ENCODE measurements around the gene GLT6D1.
"Not testable (repeated sequence)": the region's sequence is repeated elsewhere in the genome, so short reads cannot be mapped to it uniquely, and the experiment has no call there.

The GLT6D1 gene, protein sequence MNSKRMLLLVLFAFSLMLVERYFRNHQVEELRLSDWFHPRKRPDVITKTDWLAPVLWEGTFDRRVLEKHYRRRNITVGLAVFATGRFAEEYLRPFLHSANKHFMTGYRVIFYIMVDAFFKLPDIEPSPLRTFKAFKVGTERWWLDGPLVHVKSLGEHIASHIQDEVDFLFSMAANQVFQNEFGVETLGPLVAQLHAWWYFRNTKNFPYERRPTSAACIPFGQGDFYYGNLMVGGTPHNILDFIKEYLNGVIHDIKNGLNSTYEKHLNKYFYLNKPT

DNA sequence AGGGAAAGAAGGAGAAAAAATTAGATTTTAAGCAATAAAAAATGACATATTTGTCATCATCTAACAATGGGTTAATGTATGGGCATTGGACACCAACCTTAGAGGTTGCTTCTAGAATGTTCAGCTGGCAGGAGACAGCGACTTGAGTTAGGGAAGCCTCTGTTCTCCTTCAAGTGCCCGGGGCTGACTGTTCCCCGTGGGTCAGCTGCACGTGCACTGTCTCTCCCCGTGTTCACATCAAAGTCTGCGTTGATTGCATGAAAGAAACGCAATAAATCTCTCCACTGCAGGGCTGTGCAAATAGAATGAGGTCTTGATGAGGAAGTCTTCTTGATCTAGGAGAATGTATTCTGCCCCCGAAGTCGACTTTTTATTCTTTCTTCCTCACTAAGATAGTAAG lies at the start of gene GLT6D1:
TSS of gene GLT6D1 (minus strand) at position 345 of the 400 bp plus-strand sequence. CDS start 353 bp downstream, outside the sequence.
- no peak for DNase-seq (ENCODE audit: low read depth in 2 of 2)

DNA sequence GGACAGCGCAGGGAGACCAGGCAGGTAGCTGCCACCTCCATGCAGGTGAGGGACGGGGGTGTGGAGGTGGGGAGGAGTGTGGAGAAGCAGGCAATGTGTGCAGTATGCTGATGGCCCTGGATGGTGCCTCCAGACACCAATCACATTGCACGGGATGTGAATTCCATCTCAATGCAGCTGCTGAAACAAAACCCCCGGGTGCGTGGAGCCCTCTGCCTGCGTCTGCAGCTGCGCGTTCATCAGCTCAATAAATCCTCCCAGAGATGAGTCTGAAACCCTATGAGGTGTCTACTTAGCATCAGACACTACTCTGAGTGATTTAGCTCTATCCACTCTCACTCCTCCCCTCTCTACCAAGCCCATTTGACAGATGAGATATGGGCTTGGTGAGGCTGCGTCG lies 49.7 kb upstream of the GLT6D1 start:
- DNase-seq (ENCODE audit: low read depth in 2 of 2), result no peak

DNA sequence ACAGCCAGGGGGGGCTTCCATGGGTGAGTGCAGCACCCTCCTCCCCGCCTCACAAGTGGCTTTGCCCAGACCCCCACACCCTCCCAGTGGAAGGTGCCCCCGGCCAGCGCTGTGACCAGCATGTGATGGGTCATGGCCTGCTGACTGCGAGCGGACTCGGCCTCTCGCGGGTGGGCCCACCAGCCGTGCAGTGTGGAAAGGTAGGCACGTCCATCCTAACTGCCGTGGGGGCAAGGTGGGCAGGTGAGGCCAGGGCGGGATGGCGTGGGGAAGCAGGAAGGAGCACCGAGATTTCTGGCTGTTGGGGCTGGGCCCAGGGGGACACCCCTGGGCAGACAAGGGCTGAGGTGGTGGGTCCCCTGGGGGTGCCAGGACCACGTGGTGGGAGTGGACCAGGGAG lies 47.9 kb upstream of the GLT6D1 start:
- no peak for DNase-seq (ENCODE audit: low read depth in 2 of 2)

- no peak for DNase-seq (ENCODE audit: low read depth in 2 of 2)
Measured at GRCh38 chr9:135684691-135685090, 45.4 kb upstream of the GLT6D1 start.

- DNase-seq (ENCODE audit: low read depth in 2 of 2), result no peak
Measured at GRCh38 chr9:135683401-135684034, 44.2 kb upstream of the GLT6D1 start.

GRCh38 chr9:135681161-135681560 lies 41.8 kb upstream of the GLT6D1 start:
- DNase-seq (ENCODE audit: low read depth in 2 of 2), result no peak

DNA sequence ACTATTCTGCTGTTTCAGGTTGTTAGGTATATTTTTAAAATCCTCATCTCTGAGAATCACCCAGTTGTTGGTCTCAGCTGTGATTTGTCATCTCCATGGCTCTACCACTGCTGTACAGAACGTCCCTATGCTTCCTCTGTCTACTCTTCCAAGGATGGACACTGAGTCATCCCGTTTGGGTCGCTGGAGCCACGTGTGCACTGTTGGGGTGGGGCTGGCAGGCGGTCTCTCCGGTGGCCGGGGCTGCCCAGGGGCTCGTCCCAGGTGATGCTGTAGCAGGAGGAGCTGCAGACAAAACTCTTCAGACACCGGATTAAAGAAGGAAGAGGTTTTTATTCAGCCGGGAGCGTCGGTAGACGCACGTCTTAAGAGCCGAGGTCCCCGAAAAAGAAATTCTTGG lies 40.7 kb upstream of the GLT6D1 start:
- DNase-seq (ENCODE audit: low read depth in 2 of 2), result no peak

GRCh38 chr9:135678236-135679017 lies 39.1 kb upstream of the GLT6D1 start:
- DNase-seq (ENCODE audit: low read depth in 2 of 2), result no peak

GRCh38 chr9:135677641-135678168 lies 38.4 kb upstream of the GLT6D1 start:
- no peak for DNase-seq (ENCODE audit: low read depth in 2 of 2)

GRCh38 chr9:135676891-135677290 lies 37.6 kb upstream of the GLT6D1 start:
- DNase-seq (ENCODE audit: low read depth in 2 of 2), result no peak

GRCh38 chr9:135674977-135675376 lies 35.6 kb upstream of the GLT6D1 start:
- DNase-seq (ENCODE audit: low read depth in 2 of 2), result no peak

DNA sequence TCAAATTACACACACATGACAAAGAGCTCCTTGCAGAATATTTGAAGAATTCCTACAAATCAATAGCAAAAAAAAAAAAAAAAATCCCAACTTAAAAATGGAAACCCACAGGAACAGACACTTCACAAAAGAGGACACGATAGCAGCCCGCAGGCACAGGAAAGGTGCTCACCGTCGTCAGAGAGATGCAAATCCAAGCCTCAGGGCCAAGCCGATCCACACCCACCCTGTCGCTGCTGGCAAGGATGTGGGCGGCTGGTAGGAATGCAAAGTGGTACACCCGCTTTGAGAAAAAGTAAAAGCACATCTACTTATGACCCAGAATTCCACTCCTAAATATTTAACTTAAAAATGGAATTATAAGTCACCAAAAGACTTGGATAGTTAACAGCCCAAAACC lies 34.6 kb upstream of the GLT6D1 start:
- no peak for DNase-seq (ENCODE audit: low read depth in 2 of 2)

DNA sequence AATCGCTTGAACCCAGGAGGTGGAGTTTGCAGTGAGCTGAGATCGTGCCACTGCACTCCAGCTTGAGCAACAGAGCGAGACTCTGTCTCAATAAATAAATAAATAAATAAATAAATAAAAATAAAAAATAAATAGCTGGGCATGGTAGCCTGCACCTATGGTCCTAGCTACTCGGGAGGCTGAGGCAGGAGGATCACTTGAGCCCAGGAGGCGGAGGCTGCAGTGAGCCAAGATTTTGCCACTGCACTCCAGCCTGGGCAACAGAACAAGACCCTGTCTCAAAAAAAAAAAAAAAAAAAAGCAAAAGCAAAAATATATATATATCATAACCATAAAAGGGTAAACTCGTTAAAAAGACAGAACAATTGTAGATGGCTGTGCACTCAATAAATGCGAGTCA lies 33.4 kb upstream of the GLT6D1 start:
- not testable (repeated sequence) for DNase-seq (ENCODE audit: low read depth in 2 of 2)

- no peak for DNase-seq (ENCODE audit: low read depth in 2 of 2)
Measured at GRCh38 chr9:135671591-135672041, 32.3 kb upstream of the GLT6D1 start.

DNA sequence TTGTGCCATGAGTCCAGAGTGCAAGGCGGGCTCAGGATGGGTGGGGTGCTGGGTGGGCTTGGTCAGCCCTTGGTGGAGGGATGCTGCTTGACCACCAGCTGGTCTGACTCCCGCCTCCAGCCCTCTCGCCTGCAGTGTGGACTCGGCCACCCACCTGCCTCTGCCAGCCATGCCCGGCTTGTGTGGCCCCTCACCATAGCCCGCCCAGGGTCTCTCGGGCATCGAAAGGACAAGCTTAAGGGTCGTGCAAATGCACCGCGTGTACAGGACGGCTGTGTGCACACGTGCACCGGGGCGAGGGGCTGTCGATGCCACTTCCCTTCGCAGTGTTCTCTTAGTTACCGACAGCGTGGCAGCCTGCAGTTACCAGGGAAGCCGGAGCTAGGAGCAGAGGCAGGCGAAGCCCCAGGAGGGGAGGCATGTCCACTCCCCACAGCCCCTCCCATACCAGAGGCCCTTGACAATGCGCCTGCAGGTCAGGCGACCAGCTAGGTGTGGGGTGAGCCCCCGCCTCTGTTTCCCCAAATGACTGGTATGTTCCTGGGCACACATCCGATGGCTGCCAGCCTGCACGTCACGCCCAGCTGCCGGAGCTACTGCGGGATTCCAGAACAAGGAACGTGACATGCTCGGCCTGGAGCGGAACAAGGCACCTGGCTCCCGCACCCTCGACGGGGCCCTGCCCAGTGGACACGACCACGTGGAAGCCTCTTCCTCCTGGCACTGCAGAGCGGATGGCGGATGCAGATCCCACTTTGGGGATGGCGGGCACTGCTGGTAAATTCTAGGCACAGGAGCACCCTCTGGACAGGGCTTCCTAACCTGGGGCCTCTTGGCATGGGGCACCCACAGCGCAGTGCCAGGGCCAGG lies 31.6 kb upstream of the GLT6D1 start:
- DNase-seq (ENCODE audit: low read depth in 2 of 2), result no peak

- DNase-seq (ENCODE audit: low read depth in 2 of 2), result no peak
Measured at GRCh38 chr9:135669616-135670285, 30.4 kb upstream of the GLT6D1 start.

DNA sequence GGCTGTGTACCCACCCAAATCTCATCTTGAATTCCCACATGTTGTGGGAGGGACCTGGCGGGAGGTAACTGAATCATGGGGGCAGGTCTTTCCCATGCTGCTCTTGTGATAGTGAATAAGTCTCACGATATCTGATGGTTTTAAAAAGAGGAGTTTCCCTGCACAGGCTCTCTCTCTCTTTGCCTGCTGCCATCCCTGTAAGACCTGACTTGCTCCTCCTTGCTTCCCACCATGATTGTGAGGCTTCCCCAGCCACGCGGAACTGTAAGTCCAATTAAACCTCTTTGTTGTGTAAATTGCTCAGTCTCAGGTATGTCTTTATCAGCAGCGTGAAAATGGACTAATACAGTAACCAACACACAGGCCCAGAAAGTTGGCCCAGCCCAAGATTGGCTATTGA lies 29.7 kb upstream of the GLT6D1 start:
- not testable (repeated sequence) for DNase-seq (ENCODE audit: low read depth in 2 of 2)

DNA sequence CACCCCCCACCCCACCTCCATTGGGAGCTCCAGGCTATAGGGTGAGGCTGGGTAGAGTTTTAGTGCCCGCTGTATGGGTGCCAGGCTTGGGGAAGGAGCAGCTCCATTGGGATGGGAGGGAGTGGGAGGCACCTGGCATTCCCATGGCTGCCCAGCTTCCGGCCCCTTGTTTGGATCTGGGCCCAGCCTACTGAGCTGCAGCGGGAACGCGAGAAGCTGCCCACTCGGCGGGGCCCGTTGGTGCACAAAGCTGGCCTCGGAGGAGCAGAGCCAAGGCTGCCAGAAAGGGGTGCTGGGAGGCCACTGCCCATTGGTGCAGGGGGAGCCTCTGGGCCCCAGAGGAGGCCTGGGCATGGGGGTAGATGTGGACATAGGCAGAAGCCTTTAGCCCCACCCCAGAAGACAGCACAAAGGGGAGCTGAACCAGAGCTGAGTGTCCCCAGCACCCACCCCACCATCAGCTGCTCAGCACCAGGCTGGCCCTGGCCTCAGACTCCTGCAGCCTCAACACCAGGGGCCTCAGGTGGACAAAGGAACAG lies 28.2 kb upstream of the GLT6D1 start:
- DNase-seq (ENCODE audit: low read depth in 2 of 2), result no peak

DNA sequence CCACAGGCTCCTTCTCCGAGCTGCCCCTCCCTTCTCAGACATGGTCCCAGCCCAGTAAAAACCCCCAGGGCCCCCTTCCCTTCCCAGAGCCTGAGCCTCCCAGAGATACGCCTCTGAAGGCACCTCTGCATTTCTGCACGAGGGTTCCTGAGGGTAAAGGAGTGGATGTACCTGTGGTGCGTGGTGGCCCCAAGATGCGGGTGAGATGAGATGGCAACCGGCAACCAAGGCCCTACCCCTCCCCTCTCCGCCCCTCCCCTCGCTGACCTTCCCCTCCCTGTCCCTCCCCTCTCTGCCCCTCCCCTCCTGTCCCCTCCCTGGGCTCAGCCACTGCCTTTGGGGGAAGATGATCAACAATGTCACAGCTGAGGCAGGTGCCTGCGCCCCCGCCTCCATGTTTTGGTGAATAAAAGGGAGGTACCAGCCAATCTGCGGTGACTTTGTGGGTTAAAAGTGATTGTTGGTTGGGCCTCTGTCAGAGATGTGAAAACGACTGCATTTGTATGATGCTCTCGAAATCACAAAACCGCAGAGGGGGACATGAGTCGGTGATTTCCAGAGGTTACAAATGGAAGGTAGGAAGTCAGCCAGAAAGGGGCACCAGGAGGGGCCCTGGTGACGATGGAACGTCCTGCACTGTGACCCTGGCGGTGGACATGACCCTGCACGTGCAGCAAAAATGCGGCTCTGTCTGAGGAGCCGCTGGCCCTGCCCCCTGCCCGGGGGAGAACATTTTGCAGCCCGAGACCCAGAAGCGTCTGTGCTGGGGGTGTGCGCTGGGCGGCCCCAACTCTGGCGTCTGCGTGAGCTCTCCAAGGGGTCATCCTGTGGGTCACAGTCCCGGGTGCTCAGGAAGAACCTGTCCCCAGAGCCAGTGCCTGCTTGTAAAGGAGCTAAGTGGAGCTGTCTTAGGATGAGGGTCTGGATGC lies 27.5 kb upstream of the GLT6D1 start:
- no peak for DNase-seq (ENCODE audit: low read depth in 2 of 2)

- DNase-seq (ENCODE audit: low read depth in 2 of 2), result no peak
Measured at GRCh38 chr9:135665795-135666189, 26.5 kb upstream of the GLT6D1 start.

All from fibroblast of skin of left quadriceps (primary cell).